ENCODE measurements around the gene COLGALT1. TPM values are rescaled to one million over a fixed set of nuclear protein-coding genes. Genes with fewer than 3 reads are reported as not detected.

The COLGALT1 gene
- total RNA-seq, 1 experiment from 2014 or later: 80.1 TPM

DNA sequence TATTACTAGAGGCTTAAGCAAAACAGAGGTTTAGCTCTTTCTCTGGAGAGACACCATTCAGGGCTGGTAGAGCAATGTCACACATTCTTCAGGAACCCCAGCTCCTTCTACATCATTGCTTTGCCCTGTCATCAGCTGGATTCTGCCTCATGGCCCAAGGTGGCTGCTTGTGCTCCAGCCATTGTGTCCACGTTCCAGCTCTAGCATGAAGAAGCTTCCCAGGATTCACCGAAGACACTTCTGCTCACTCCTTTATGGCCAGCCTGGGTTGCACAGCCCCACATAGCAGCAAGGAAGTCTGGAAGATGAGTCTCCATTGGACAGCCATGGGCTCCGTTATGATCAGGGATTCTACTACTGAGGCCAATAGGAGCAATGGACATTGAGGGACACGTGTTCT lies 30.8 kb upstream of the COLGALT1 start:
- Mint-ChIP-seq H3K27ac (ENCODE audit: unreplicated experiment) (no peak overlapping the region), H3K9me3 (ENCODE audit: unreplicated experiment) (no peaks in the 10 kb centered on the region), H3K4me1 (ENCODE audit: low read depth, unreplicated experiment) (no peaks in the 10 kb centered on the region), H3K4me3 (ENCODE audit: unreplicated experiment) (no peak overlapping the region), H3K36me3 (ENCODE audit: insufficient read depth, unreplicated experiment) (peaks cover 14% of the 10 kb centered on the region), H3K27me3 (ENCODE audit: insufficient read depth, unreplicated experiment) (no peaks in the 10 kb centered on the region)
- TF ChIP-seq CTCF (IDR thresholded peaks at IDR 0.05; ENCODE audit: insufficient read depth in 1 of 2, low read depth in 1 of 2, low read length in 1 of 2, severe bottlenecking in 1 of 2, unreplicated experiment in 1 of 2): no peak
- Histone ChIP-seq H3K4me1 (no peaks in the 10 kb centered on the region), H3K9me3 (no peaks in the 10 kb centered on the region), H3K27me3 (replicated peaks; ENCODE audit: control insufficient read depth, insufficient read depth, low read length) (no peaks in the 10 kb centered on the region), H3K36me3 (ENCODE audit: control insufficient read depth, insufficient read depth, low read length) (no peaks in the 10 kb centered on the region), H3K4me3 (ENCODE audit: low read depth, low read length) (no peak overlapping the region)
- BruUV-seq (replicated peaks): no TSS peak
- intact Hi-C loops (cut with micrococcal nuclease; ENCODE audit: unreplicated experiment): no loop called here
- CTCF ChIA-PET: no interaction called here
- POLR2A ChIA-PET: no interaction called here
- DNase-seq: no peak

DNA sequence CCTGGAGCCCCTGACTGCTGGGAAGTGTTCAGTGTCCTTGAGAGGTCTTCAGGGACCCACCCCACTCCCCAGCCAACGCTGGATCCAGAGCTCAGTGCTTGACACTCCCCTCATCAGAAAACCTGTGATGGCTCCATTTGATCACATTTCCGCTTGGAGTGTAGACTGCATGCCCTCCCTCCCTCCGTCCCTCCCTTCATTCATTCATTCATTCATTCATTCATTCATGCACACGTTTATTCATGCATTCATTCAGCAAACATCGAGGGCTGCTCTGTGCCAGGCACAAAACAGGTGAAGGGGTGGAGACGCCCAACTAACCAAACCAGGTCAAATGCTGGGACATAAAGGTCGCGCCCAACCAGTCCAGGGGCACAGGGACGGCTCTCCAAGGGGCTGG lies 30.3 kb upstream of the COLGALT1 start:
- TF ChIP-seq CTCF (IDR thresholded peaks at IDR 0.05; ENCODE audit: insufficient read depth in 1 of 2, low read depth in 1 of 2, low read length in 1 of 2, severe bottlenecking in 1 of 2, unreplicated experiment in 1 of 2): no peak
- no peaks in the 10 kb centered on the region for H3K27me3 ChIP-seq (replicated peaks; ENCODE audit: control insufficient read depth, insufficient read depth, low read length)
- DNase-seq: no peak
- H3K4me3 ChIP-seq (ENCODE audit: low read depth, low read length): no peak overlapping the region
- H3K9me3 ChIP-seq: no peaks in the 10 kb centered on the region
- intact Hi-C loops (cut with micrococcal nuclease; ENCODE audit: unreplicated experiment): no loop called here
- ChIA-PET POLR2A (no interaction called here), CTCF (no interaction called here)
- Mint-ChIP-seq H3K27ac (ENCODE audit: unreplicated experiment) (no peak overlapping the region), H3K9me3 (ENCODE audit: unreplicated experiment) (no peaks in the 10 kb centered on the region), H3K4me3 (ENCODE audit: unreplicated experiment) (no peak overlapping the region), H3K4me1 (ENCODE audit: low read depth, unreplicated experiment) (no peaks in the 10 kb centered on the region), H3K27me3 (ENCODE audit: insufficient read depth, unreplicated experiment) (no peaks in the 10 kb centered on the region), H3K36me3 (ENCODE audit: insufficient read depth, unreplicated experiment) (peaks cover 9% of the 10 kb centered on the region)
- BruUV-seq (replicated peaks): no TSS peak
- no peaks in the 10 kb centered on the region for H3K4me1 ChIP-seq
- no peaks in the 10 kb centered on the region for H3K36me3 ChIP-seq (ENCODE audit: control insufficient read depth, insufficient read depth, low read length)

GRCh38 chr19:17526922-17527321 lies 28.5 kb upstream of the COLGALT1 start:
- Mint-ChIP-seq H3K27me3 (ENCODE audit: insufficient read depth, unreplicated experiment) (no peaks in the 10 kb centered on the region), H3K4me1 (ENCODE audit: low read depth, unreplicated experiment) (no peaks in the 10 kb centered on the region), H3K4me3 (ENCODE audit: unreplicated experiment) (no peak overlapping the region), H3K9me3 (ENCODE audit: unreplicated experiment) (no peaks in the 10 kb centered on the region), H3K27ac (ENCODE audit: unreplicated experiment) (no peak overlapping the region), H3K36me3 (ENCODE audit: insufficient read depth, unreplicated experiment) (peaks cover 8% of the 10 kb centered on the region)
- no peak for DNase-seq
- no peaks in the 10 kb centered on the region for H3K9me3 ChIP-seq
- BruUV-seq (replicated peaks): no TSS peak
- ChIA-PET CTCF (no interaction called here), POLR2A (no interaction called here)
- no peaks in the 10 kb centered on the region for H3K36me3 ChIP-seq (ENCODE audit: control insufficient read depth, insufficient read depth, low read length)
- intact Hi-C loops (cut with micrococcal nuclease; ENCODE audit: unreplicated experiment): no loop called here
- no peaks in the 10 kb centered on the region for H3K4me1 ChIP-seq
- no peaks in the 10 kb centered on the region for H3K27me3 ChIP-seq (replicated peaks; ENCODE audit: control insufficient read depth, insufficient read depth, low read length)
- H3K4me3 ChIP-seq (ENCODE audit: low read depth, low read length): no peak overlapping the region
- TF ChIP-seq CTCF (IDR thresholded peaks at IDR 0.05; ENCODE audit: insufficient read depth in 1 of 2, low read depth in 1 of 2, low read length in 1 of 2, severe bottlenecking in 1 of 2, unreplicated experiment in 1 of 2): no peak
